GM18951 (cell line): ENCODE data around the gene DNAJA1.
"Not testable (repeated sequence)": the region's sequence is repeated elsewhere in the genome, so short reads cannot be mapped to it uniquely, and the experiment has no call there.

Source experiments
- POLR2A ChIP-seq: IDR thresholded peaks from 4 replicates; pipeline ENCODE4 v1.6.1; 2011; ENCODE audit warnings: mild to moderate bottlenecking; ENCODE audit not compliant: insufficient read length, insufficient read depth; ENCODE audit errors: extremely low read depth
- in situ Hi-C: fragments of 300-500 bp; cut with MboI; formaldehyde crosslinking; loops from one replicate; pipeline ENCODE4 v1.12.0; 2022; ENCODE audit warnings: low sequenced_read_pairs, mixed read lengths, inconsistent platforms; ENCODE audit not compliant: unreplicated experiment

DNAJA1 gene

DNA sequence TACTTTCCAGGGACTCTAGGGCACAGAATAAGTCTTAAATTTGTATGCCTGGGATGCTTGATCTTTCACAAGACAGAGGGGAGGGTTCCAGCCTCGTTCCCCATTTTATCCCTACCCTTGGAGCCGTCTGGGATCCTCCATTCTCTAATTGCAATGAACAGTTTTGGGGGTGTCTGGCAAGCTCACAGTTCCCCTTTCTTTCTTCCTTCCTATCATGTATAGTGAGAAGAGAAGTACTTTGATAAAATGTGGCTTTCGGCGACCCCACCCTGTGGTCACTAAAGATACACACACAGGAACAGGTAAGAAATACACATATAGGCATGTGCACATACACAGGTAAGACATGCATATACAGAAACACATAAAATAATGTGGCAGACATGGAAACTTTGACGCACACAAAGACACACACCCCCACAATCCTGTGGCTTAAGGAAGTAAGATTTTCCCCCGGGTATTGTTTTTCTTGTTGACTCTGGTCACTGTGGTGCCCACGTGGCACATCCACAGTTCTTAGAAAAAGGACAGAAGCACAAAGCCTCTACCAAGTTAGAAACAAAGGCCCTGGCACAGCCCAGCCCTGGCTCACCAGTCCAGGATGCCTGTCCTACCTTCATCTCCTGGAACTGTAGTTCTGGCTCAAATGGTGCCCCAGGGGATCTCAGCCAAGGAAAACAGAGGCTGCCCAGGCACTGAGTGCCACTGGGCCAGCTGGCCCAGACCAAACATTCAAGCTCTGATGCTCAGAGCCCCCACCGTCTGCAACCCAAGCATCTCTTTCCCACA, 57.7 kb downstream of the DNAJA1 start:
- TF ChIP-seq POLR2A, result no peak
- in situ Hi-C loops, result loop anchor here (5.0 kb wide), 1 partner anchor 140 kb away; no protein-coding TSS in a partner anchor

DNA sequence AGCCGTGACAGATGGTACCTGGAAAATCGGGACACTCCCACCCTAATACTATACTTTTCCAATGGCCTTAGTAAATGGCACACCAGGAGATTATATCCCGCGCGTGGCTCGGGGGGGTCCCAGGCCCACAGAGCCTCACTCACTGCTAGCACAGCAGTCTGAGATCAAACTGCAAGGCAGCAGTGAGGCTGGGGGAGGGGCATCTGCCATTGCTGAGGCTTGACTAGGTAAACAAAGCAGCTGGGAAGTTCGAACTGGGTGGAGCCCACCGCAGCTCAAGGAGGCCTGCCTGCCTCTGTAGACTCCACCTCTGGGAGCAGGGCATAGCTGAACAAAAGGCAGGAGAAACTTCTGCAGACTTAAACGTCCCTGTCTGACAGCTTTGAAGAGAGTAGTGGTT, 60.6 kb downstream of the DNAJA1 start:
- in situ Hi-C loops, result not testable (repeated sequence)
